ENCODE measurements around the gene CDC42EP2. TPM values are rescaled to one million over a fixed set of nuclear protein-coding genes. Genes with fewer than 3 reads are reported as not detected.

Gene CDC42EP2
- total RNA-seq, 1 experiment from 2014 or later = 11.9 TPM

DNA sequence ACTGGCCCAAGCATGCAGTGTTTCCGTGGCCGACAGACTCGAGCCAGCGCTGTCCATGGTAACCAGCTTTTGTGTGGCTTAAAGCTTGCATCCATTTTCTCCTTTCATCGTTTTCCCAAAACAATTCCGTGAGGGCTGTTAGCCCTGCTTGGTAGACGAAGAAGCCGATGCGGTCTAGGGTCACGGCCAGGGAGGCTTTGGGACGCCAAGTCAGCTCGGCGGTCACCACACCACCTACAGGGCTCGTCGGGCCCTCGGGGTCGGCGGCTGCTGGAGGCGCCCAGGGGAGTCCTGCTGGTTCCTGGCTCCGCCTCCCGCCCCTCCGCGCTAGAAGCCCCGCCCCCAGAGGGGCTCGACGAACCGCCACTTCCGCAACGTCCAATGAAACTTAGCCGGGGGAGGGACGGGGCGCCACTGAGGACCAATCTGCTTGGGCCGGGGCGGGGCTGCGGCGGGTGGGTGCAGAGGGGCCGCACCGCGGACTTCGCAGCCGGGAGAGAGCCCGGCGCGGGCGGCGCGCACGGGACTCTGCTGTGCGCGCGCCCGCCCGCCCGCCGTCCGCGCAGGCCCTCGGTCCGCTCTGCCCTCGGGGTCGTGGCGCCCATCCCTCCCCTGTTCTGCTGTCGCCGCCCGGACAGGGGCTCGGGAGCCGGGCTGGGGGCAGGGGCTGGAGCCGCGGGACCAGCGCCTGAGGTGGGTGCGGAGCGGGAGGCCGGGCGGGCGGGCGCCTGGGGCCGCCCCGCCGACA lies 39.8 kb downstream of the CDC42EP2 start, which contains the start of gene TIGD3:
TIGD3 (plus strand) TSS at position 487 of the 748 bp plus-strand sequence. CDS start 1,058 bp downstream, outside the sequence.
- no CpG with 5 or more reads among the region's 79 CpGs for whole genome bisulfite sequencing (ENCODE audit: extremely low coverage, insufficient read length, low lambda C conversion rate)
- Mint-ChIP-seq H3K27ac (peak within 1 kb of the TSS in 1 of 3 experiments; percentile 54; a peak in 4 of 7 replicates), H3K9me3 (no peaks in the 10 kb centered on the region; a peak in 1 of 5 replicates), H3K4me1 (peaks cover 10 to 12% of the 10 kb centered on the region in 2 experiments), H3K27me3 (ENCODE audit: low read depth) (peaks cover 31% of the 10 kb centered on the region), H3K36me3 (ENCODE audit: insufficient read depth in 1 of 3, low read depth in 3 of 3) (peaks cover 5 to 32% (median 26%) of the 10 kb centered on the region in 3 experiments; a peak in 6 of 7 replicates), H3K4me3 (peak within 1 kb of the TSS; percentile 82 to 94)
- H3K23me2 ChIP-seq (ENCODE audit: insufficient read length, low read depth, low read length, poor library complexity, severe bottlenecking) = peaks cover 18% of the 10 kb centered on the region
- H3K9ac ChIP-seq (ENCODE audit: extremely low read depth, insufficient read length, low read length) = peak within 1 kb of the TSS; percentile 42
- no peak within 1 kb of the TSS for H2BK15ac ChIP-seq (ENCODE audit: low read depth, low read length)
- H3K79me2 ChIP-seq (ENCODE audit: insufficient read depth, low read length) = no peaks in the 10 kb centered on the region
- H3K4me2 ChIP-seq (ENCODE audit: insufficient read depth, insufficient read length, low read length) = peak within 1 kb of the TSS; percentile 80
- H4K5ac ChIP-seq (ENCODE audit: insufficient read length, low read depth, low read length) = no peak within 1 kb of the TSS
- H3K9me3 ChIP-seq (ENCODE audit: control insufficient read depth, low read depth, low read length) = no peaks in the 10 kb centered on the region
- no peak within 1 kb of the TSS for H3K18ac ChIP-seq (ENCODE audit: insufficient read length, low read depth, low read length)
- H2AK5ac ChIP-seq (ENCODE audit: insufficient read length, low read length) = no peak within 1 kb of the TSS
- no peak within 1 kb of the TSS for H3T11ph ChIP-seq (ENCODE audit: low read length)
- H3K27me3 ChIP-seq (ENCODE audit: insufficient read depth, low read length) = peaks cover 2% of the 10 kb centered on the region; the same call in 1 of the 2 replicates
- no peak within 1 kb of the TSS for H3K27ac ChIP-seq (ENCODE audit: insufficient read length, low read depth, low read length)
- no peaks in the 10 kb centered on the region for H3K4me1 ChIP-seq (ENCODE audit: insufficient read depth, low read length)
- H3K4ac ChIP-seq (ENCODE audit: low read depth, low read length) = no peak within 1 kb of the TSS
- no peaks in the 10 kb centered on the region for H3K79me1 ChIP-seq (ENCODE audit: insufficient read depth, low read depth, low read length, poor library complexity, severe bottlenecking)
- H2AFZ ChIP-seq (ENCODE audit: low read length) = no peak within 1 kb of the TSS
- H2BK5ac ChIP-seq (ENCODE audit: insufficient read length, low read length) = no peak within 1 kb of the TSS
- TF ChIP-seq, protein P1, sequence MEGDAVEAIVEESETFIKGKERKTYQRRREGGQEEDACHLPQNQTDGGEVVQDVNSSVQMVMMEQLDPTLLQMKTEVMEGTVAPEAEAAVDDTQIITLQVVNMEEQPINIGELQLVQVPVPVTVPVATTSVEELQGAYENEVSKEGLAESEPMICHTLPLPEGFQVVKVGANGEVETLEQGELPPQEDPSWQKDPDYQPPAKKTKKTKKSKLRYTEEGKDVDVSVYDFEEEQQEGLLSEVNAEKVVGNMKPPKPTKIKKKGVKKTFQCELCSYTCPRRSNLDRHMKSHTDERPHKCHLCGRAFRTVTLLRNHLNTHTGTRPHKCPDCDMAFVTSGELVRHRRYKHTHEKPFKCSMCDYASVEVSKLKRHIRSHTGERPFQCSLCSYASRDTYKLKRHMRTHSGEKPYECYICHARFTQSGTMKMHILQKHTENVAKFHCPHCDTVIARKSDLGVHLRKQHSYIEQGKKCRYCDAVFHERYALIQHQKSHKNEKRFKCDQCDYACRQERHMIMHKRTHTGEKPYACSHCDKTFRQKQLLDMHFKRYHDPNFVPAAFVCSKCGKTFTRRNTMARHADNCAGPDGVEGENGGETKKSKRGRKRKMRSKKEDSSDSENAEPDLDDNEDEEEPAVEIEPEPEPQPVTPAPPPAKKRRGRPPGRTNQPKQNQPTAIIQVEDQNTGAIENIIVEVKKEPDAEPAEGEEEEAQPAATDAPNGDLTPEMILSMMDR (conservative IDR thresholded peaks at IDR 0.05) = no peak
- H2BK120ac ChIP-seq (ENCODE audit: low read depth, low read length, poor library complexity, severe bottlenecking) = no peak within 1 kb of the TSS
- H3K23ac ChIP-seq (ENCODE audit: insufficient read length, low read depth, low read length) = no peak within 1 kb of the TSS
- no peak within 1 kb of the TSS for H2BK12ac ChIP-seq (ENCODE audit: insufficient read length, low read depth, low read length)
- no peak within 1 kb of the TSS for H4K8ac ChIP-seq (replicated peaks; ENCODE audit: insufficient read length, low read depth, low read length)
- H4K20me1 ChIP-seq (ENCODE audit: control insufficient read depth, insufficient read depth, insufficient read length) = no peaks in the 10 kb centered on the region
- no peak within 1 kb of the TSS for H4K91ac ChIP-seq (ENCODE audit: insufficient read length, low read depth, low read length)
- no peak within 1 kb of the TSS for H2BK20ac ChIP-seq (ENCODE audit: low read depth, low read length, poor library complexity, severe bottlenecking)
- peak; percentile 97 for DNase-seq
- no peak within 1 kb of the TSS for H3K56ac ChIP-seq (ENCODE audit: insufficient read length, low read depth, low read length)
- H3K14ac ChIP-seq (ENCODE audit: insufficient read depth, low read length) = no peak within 1 kb of the TSS

All from H9 (cell line).